ENCODE results near the gene DOC2B. TPM values are rescaled to one million over a fixed set of nuclear protein-coding genes. Genes with fewer than 3 reads are reported as not detected.
A peak's percentile ranks its signal among the peaks of the same experiment; 100 is the strongest.

DOC2B gene
- polyA plus RNA-seq, 3 donors, result 0.02 to 0.19 TPM; not detected in 1

DNA sequence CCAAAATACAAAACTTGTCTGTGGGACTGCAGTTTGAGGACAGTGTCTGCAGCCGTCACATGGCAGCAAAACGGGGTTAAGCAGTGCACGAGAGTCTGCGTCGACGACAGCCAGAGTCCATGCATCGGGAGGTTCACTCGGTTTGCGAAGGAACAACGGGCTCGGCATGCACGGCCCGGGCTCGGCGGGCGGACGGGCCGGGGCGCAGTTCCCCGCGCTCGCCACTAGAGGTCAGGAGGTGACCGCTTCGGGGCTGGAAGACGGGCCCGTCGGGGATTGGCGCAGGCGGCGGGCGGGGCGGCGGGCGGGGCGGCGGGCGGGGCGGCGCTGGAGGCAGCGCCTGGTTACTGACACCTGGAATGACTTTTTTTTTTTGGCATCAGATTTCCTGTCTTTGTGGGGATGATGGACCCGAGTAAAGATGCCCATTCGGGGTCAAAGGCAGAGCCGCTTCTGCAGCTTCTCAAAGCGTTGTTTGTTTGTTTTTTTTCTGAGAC is 37.6 kb downstream of the DOC2B start:
- H3K36me3 Mint-ChIP-seq, result peaks cover 0 to 3% of the 10 kb centered on the region in 2 donors
- Histone ChIP-seq H3K27ac (ENCODE audit: low read depth in 1 of 2, low read length in 2 of 2) (no peak overlapping the region), H3K9me3 (replicated peaks in 1 of 2; ENCODE audit: control insufficient read depth in 1 of 2, insufficient read depth in 1 of 2, low read length in 2 of 2) (no peaks in the 10 kb centered on the region), H3K4me1 (ENCODE audit: control insufficient read depth in 1 of 2, insufficient read depth in 2 of 2, low read length in 2 of 2) (no peaks in the 10 kb centered on the region), H3K4me2 (replicated peaks; ENCODE audit: extremely low read depth, low read length, poor library complexity, severe bottlenecking) (no peak overlapping the region), H3K9ac (ENCODE audit: insufficient read depth, low read length, poor library complexity, severe bottlenecking) (no peak overlapping the region), H3K4me3 (replicated peaks in 1 of 3; ENCODE audit: low read depth in 2 of 3, low read length in 3 of 3) (no peak overlapping the region), H3K27me3 (ENCODE audit: control insufficient read depth in 2 of 2, insufficient read depth in 2 of 2, low read length in 2 of 2) (peaks cover 2 to 12% of the 10 kb centered on the region in 2 donors), H3K36me3 (replicated peaks in 1 of 2; ENCODE audit: control insufficient read depth in 1 of 2, insufficient read depth in 2 of 2, low read length in 2 of 2) (no peaks in the 10 kb centered on the region), H2AFZ (ENCODE audit: insufficient read depth, low read depth, low read length, poor library complexity, severe bottlenecking) (no peak overlapping the region), H4K20me1 (ENCODE audit: insufficient read depth, low read length) (no peaks in the 10 kb centered on the region), H3K79me2 (ENCODE audit: insufficient read depth, low read length) (no peaks in the 10 kb centered on the region)
- DNase-seq, result peak; percentile 58 to 71 (median 61)
- peak overlapping the region in 1 of 2 donors; percentile 80 for H3K4me3 Mint-ChIP-seq
- H3K27me3 Mint-ChIP-seq (ENCODE audit: low read depth in 3 of 3), result peaks cover 11 to 20% (median 19%) of the 10 kb centered on the region in 3 donors
- peaks cover 0 to 2% (median 0%) of the 10 kb centered on the region in 7 donors for H3K9me3 Mint-ChIP-seq
- H3K27ac Mint-ChIP-seq, result no peak overlapping the region
- peaks cover 4% of the 10 kb centered on the region for H3K4me1 Mint-ChIP-seq
- 5% methylated on average over 40 of the region's 44 CpGs for WGBS (ENCODE audit: insufficient coverage)
- intact Hi-C loops (cut with micrococcal nuclease), result loop anchor here (2.0 to 5.0 kb wide), 3 partner anchors 241 to 558 kb away; no protein-coding TSS in a partner anchor
- TF ChIP-seq, protein P1, sequence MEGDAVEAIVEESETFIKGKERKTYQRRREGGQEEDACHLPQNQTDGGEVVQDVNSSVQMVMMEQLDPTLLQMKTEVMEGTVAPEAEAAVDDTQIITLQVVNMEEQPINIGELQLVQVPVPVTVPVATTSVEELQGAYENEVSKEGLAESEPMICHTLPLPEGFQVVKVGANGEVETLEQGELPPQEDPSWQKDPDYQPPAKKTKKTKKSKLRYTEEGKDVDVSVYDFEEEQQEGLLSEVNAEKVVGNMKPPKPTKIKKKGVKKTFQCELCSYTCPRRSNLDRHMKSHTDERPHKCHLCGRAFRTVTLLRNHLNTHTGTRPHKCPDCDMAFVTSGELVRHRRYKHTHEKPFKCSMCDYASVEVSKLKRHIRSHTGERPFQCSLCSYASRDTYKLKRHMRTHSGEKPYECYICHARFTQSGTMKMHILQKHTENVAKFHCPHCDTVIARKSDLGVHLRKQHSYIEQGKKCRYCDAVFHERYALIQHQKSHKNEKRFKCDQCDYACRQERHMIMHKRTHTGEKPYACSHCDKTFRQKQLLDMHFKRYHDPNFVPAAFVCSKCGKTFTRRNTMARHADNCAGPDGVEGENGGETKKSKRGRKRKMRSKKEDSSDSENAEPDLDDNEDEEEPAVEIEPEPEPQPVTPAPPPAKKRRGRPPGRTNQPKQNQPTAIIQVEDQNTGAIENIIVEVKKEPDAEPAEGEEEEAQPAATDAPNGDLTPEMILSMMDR (IDR thresholded peaks at IDR 0.05), result peak; percentile 94

DNA sequence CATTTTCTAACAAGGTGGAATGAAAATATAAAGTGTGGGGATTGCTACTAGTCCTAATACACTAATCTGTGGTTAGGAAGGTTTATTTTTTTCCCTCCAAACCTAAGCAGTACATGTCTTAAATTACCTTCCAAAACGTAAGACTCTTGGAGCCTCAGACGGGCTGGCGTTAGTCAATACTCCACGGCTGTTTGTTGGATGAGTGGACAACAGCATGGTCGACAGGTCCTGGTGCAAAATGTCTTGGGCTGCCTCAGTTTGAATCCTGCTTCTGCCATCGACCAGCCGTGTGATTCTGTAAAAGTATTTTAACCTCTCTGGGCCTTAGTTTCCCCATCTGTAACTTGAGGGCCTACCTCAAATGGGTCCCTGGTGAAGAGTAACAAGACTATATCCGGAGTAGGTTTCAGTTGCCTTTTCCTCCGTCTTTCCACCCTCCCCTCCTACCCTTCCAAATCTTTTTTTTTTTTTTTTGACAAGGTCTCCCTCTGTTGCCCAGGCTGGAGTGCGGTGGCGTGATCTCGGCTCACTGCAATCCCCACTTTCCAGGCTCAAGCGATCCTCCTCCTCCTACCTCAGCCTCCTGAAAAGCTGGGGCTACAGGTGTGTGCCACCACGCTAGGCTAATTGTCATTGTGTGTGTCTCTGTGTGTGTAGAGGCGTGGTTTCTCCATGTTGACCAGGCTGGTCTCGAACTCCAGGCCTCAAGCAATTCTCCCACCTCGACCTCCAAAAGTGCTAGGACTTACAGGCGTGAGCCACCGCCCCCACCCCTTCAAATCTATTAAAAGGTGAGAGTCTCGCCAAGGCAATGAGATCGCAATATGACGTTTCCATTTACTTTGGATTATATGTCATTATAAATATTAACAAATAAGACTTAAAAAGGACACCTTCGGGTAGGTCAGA is 38.3 kb downstream of the DOC2B start:
- Histone ChIP-seq H3K27me3 (ENCODE audit: control insufficient read depth in 2 of 2, insufficient read depth in 2 of 2, low read length in 2 of 2) (peaks cover 2 to 12% of the 10 kb centered on the region in 2 donors), H3K36me3 (replicated peaks in 1 of 2; ENCODE audit: control insufficient read depth in 1 of 2, insufficient read depth in 2 of 2, low read length in 2 of 2) (no peaks in the 10 kb centered on the region), H3K4me1 (ENCODE audit: control insufficient read depth in 1 of 2, insufficient read depth in 2 of 2, low read length in 2 of 2) (no peaks in the 10 kb centered on the region), H4K20me1 (ENCODE audit: insufficient read depth, low read length) (no peaks in the 10 kb centered on the region), H2AFZ (ENCODE audit: insufficient read depth, low read depth, low read length, poor library complexity, severe bottlenecking) (no peak overlapping the region), H3K4me2 (replicated peaks; ENCODE audit: extremely low read depth, low read length, poor library complexity, severe bottlenecking) (no peak overlapping the region), H3K4me3 (replicated peaks in 1 of 3; ENCODE audit: low read depth in 2 of 3, low read length in 3 of 3) (no peak overlapping the region), H3K27ac (ENCODE audit: low read depth in 1 of 2, low read length in 2 of 2) (no peak overlapping the region), H3K9me3 (replicated peaks in 1 of 2; ENCODE audit: control insufficient read depth in 1 of 2, insufficient read depth in 1 of 2, low read length in 2 of 2) (no peaks in the 10 kb centered on the region), H3K79me2 (ENCODE audit: insufficient read depth, low read length) (no peaks in the 10 kb centered on the region), H3K9ac (ENCODE audit: insufficient read depth, low read length, poor library complexity, severe bottlenecking) (no peak overlapping the region)
- Mint-ChIP-seq H3K4me1 (peaks cover 4% of the 10 kb centered on the region), H3K27me3 (ENCODE audit: low read depth in 3 of 3) (peaks cover 9 to 21% (median 19%) of the 10 kb centered on the region in 3 donors), H3K36me3 (peaks cover 0 to 3% of the 10 kb centered on the region in 2 donors), H3K27ac (no peak overlapping the region), H3K9me3 (peaks cover 0 to 2% (median 0%) of the 10 kb centered on the region in 7 donors), H3K4me3 (peak overlapping the region in 1 of 2 donors; percentile 80)
- DNase-seq, result no peak
- TF ChIP-seq, protein P1 (IDR thresholded peaks at IDR 0.05), result no peak
- intact Hi-C loops (cut with micrococcal nuclease), result loop anchor here (2.0 to 5.0 kb wide), 2 partner anchors 244 to 559 kb away; no protein-coding TSS in a partner anchor
- 85% methylated on average over 4 of the region's 23 CpGs for WGBS (ENCODE audit: insufficient coverage)
